Heart left ventricle (tissue), 13 donors: ENCODE results near the gene OR2AK2.

Source experiments
- POLR2A ChIP-seq, 2 donors: fragments of 450-650 bp; IDR thresholded peaks; one replicate each; pipeline ENCODE4 v1.6.1; 2017; ENCODE audit warnings: antibody characterized with exemption in 2 of 2, mild to moderate bottlenecking in 2 of 2, moderate library complexity in 2 of 2
- TF ChIP-seq, protein P1 (sequence below), 12 donors: fragments of 200-600 bp; sonication (generic) in 4 of 12; IDR thresholded peaks; one replicate each; pipeline versions ENCODE4 v1.5.0 to v1.8.0; 2018 to 2022; ENCODE audit warnings: antibody characterized with exemption in 12 of 12, mild to moderate bottlenecking in 5 of 12
- donor health status: ischemic (EF 13 %, LVEDD 7.1; RV severe dilation, severe dysfunction).
- donor health status: DM: no; HTN: yes; CAD: no.
- donor health status: DM: no; HTN: no; CAD: no.
- donor health status: ischemic (EF 25% LVEDD 6.9; RV normal size, moderate dysfunction).
- donor health status: ischemic (EF 25% LVEDD 5.7; RV mildly dilated, moderate dysfunction).
- donor health status: ischemic (EF 35%, LVEDD 5.7; RV mildly dilated, moderate dysfunction).
- donor health status: nonischemic (EF 11% LVEDD 7.7; RV severe dilation, severe dysfunction).
- donor health status: DM: yes; HTN: yes; CAD: no.
- donor health status: PGD.
- donor health status: ischemic (EF 29% LVEDD 5.4; RV normal size, mild dysfunction).
- donor health status: nonischemic (EF 23%, LVEDD 6.1; RV moderate dilation, normal function).

DNA sequence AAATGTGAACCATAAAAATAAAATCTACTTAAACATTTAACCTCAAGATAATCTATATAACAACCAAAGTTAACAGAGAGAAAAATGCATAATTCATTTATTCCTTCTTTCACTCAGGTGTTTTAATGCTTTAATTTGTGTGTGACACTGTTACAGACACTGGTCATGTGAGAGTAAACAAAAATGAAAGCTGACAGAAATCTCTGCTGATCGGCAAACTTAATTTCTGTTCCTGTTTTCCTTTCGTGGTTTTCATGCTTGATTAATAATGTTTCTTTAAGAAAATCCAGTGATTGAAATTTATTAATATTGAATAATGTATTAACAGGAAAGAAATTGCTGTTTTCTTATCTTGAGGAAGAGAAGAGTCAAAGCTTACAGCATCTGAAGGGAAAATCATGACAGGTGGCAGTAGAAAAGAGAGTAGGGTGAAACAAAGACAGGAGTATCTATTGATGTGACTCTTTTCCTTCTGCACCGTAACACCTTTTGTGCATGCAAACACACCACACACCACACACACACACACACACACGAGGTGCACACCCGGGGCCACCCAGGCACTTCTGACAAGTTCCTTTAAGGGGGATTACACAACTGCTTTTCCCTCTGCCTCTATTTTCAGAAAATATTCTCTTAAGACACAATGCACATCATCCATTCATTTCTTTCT is 1.6 kb downstream of the OR2AK2 start:
- TF ChIP-seq, protein P1, sequence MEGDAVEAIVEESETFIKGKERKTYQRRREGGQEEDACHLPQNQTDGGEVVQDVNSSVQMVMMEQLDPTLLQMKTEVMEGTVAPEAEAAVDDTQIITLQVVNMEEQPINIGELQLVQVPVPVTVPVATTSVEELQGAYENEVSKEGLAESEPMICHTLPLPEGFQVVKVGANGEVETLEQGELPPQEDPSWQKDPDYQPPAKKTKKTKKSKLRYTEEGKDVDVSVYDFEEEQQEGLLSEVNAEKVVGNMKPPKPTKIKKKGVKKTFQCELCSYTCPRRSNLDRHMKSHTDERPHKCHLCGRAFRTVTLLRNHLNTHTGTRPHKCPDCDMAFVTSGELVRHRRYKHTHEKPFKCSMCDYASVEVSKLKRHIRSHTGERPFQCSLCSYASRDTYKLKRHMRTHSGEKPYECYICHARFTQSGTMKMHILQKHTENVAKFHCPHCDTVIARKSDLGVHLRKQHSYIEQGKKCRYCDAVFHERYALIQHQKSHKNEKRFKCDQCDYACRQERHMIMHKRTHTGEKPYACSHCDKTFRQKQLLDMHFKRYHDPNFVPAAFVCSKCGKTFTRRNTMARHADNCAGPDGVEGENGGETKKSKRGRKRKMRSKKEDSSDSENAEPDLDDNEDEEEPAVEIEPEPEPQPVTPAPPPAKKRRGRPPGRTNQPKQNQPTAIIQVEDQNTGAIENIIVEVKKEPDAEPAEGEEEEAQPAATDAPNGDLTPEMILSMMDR (IDR thresholded peaks at IDR 0.05), result no peak
- no peak for TF ChIP-seq POLR2A (IDR thresholded peaks at IDR 0.05)
